Activated naive CD4-positive, alpha-beta T cell treated with Interleukin-2 at 50 U/mL for 16 hours (primary cell): ENCODE results near the gene KIF24.
"Not testable (repeated sequence)": the region's sequence is repeated elsewhere in the genome, so short reads cannot be mapped to it uniquely, and the experiment has no call there.

Experiments
- DNase-seq: peaks from one replicate; pipeline ENCODE4 v3.0.0-alpha.2; 2020

KIF24 gene

GRCh38 chr9:34362614-34363214, 33.6 kb upstream of the KIF24 start:
- DNase-seq = no peak

- DNase-seq = not testable (repeated sequence)
These were observed 23.9 kb upstream of the KIF24 start for GRCh38 chr9:34352957-34353356.

DNA sequence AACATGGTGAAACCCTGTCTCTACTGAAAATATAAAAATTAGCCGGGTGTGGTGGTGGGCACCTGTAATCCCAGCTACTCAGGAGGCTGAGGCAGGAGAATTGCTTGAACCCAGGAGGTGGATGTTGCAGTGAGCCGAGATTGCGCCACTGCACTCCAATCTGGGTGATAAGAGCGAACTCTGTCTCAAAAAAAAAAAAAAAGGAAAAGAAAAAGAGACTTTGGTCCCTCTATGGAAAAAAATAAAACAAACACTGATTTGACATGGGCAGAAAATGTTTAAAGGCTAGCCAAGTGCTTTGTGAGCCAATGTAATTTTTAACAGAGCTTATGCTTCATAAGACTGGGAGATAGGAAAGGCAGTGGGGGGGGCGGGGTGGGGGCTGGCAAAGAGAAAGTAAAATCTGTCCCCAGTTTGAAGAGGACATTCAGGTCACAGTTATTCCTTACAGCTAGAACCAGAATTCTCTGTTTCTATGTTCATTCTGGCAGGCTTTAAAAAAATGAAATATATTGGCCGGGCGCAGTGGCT, 23.1 kb upstream of the KIF24 start:
- DNase-seq = not testable (repeated sequence)

GRCh38 chr9:34349324-34349723, 20.3 kb upstream of the KIF24 start:
- DNase-seq = no peak

GRCh38 chr9:34347800-34348158, 18.7 kb upstream of the KIF24 start:
- DNase-seq = no peak

DNA sequence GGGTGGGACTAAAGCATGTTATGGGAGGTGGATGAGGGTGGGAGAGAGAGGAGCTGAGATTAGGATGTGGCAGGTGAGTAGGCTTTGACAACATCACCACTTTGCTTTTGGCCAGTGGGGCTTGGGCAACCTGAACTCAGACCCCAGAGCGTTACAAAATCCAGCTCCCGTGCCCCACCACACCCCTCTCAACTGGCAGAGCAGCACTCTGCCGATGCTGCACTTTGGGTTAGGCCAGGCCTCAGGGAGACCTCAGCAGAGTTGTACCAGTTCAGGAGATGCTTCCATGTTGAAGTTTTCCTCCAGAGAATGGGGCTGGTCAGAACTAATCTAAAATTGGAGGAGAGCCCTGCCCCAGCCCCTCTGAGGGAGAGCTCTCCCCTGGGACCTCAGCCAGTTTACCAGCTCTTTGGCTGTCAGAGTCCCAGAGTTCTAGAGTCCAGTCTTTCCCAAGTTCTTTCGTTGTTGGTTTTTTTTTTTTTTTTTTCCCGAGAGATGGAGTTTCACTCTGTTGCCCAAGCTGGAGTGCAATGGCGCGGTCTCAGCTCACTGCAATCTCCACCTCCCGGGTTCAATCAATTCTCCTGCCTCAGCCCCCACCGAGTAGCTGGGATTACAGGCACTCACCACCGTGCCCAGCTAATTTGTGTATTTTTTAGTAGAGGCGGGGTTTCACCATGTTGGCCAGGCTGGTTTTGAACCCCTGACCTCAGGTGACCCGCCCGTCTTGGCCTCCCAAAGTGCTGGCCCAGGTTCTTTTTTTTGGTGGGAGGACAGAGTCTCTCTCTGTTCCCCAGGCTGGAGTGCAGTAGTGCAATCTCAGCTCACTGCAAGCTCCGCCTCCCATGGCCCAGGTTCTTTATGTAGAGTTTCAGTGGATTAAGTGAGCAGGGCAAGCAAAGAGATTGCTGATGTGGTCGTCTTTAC, 18.1 kb upstream of the KIF24 start:
- no peak for DNase-seq

DNA sequence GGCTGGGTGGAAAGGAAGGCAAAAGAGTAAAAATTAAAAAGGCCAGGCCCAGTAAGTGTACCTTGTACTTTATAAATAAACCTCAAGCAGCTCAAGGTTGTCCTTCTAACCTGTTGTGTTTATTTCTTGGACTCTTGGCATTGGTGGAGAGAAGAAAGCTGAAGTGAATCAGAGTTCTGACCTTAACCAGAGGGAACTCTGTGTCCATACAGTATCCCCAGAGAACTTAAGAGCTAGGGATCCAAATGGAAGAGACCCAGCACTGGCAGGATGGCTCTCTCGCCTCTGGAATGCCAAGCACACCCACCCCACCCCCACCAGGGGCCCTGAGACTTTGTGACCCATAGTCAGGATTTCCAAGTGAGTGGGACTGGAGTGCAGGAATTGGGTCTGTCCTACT, 14.5 kb upstream of the KIF24 start:
- no peak for DNase-seq

DNA sequence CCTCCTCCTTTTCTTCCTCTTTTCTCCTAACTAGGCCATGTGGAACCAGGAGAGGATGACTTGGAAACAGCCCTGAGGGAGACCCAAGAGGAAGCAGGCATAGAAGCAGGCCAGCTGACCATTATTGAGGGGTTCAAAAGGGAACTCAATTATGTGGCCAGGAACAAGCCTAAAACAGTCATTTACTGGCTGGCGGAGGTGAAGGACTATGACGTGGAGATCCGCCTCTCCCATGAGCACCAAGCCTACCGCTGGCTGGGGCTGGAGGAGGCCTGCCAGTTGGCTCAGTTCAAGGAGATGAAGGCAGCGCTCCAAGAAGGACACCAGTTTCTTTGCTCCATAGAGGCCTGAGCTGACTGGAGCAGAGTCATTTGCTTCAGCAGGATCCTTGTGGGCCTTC, 14.0 kb upstream of the KIF24 start:
- no peak for DNase-seq

DNA sequence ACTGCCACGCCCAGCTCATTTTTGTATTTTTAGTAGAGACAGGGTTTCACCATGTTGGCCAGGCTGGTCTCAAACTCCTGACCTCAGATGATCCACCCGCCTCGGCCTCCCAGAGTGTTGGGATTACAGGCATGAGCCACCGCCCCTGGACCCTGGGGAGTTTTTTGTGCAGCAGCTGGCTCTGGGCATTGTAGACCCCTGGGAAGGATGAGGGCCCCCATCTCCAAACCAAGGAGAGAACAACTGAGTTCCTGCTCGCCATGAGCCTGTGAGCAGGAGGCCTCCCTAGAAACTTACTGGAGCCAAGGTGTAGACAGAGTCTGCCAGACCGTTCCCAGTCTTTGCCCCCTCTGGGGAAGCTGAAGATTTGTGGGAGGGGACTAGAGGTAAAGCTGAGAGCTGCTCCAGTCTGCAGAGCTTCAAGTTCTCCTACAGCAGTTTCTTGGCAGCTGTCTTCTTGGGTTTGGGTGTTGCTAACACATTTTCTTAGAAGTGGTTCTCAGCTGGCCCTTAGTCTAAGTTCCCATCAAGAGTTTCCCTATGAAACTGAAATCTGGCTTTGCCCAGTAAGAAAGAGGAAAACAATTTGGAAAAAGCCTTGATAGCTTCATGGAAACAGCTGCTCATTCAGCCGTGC, 12.7 kb upstream of the KIF24 start:
- DNase-seq = no peak

DNA sequence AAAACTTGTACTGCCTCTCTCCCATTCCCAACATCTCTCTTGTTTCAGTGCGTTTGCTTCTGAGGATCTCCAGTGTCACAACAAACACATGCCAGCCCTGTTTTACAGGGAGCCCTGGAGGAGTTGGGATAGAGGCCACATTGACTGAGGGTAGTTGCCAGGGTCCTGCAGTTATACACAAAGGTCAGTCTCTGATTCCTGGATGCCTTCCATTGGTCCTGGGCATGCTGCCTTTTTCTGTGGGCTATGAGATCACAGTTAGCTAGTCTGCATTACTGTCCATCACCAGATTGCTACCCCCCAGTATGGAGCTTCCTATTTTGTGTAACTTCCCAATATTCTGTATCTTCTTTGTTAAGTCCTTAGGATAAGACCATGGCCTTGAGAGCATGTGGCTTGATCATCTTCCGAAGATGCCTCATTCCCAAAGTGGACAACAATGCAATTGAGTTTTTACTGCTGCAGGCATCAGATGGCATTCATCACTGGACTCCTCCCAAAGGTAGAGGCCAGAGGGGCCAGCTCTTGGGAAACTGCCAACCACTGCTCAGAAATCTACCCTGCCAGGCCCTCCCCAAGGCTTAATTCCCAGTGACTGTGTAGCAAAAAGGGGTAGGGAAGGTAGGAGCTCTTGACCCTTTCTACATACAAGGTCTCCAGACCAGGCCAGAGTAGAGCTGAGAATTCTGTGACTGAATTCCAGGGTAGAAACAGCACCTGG, 9.8 kb upstream of the KIF24 start:
- DNase-seq = no peak

DNA sequence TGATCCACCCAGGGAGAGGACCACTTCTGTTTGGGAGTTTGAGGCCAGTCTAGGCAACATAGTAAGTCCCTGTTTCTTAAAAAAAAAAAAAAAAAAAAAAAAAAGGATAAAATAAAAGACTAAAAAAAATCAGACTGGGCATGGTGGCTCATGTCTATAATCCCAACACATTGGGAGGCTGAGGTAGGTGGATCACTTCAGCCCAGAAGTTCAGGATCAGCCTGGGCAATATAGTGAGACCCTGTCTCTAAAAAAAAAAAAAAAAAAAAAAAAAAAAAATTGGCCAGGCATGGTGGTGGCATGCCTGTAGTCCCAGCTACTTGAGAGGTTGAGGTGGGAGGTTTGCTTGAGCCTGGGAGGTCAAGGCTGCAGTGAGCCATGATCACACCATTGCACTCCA, 9.0 kb upstream of the KIF24 start:
- not testable (repeated sequence) for DNase-seq

GRCh38 chr9:34337403-34337802, 8.3 kb upstream of the KIF24 start:
- no peak for DNase-seq

GRCh38 chr9:34335376-34335775, 6.3 kb upstream of the KIF24 start:
- DNase-seq = no peak

DNA sequence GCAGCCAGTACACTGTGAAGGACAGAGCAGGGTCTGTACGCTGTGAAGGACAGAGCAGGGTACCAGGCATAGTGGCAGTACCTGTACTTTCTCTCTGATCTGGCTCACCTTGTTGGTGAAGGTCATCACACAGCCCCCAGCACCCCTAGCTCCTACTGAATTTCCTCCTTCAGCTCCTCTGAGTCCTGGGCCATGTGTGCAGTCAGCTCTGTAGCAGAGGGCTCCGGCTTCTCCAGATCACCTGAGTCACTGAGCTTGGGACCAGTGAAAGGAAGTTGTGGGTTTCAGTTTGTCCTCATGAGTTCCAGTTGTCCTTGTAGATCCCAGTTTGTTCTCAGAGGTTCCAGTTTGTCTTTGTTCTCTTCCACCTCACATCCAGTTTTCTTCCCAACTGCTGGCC, 5.8 kb upstream of the KIF24 start:
- DNase-seq = no peak

DNA sequence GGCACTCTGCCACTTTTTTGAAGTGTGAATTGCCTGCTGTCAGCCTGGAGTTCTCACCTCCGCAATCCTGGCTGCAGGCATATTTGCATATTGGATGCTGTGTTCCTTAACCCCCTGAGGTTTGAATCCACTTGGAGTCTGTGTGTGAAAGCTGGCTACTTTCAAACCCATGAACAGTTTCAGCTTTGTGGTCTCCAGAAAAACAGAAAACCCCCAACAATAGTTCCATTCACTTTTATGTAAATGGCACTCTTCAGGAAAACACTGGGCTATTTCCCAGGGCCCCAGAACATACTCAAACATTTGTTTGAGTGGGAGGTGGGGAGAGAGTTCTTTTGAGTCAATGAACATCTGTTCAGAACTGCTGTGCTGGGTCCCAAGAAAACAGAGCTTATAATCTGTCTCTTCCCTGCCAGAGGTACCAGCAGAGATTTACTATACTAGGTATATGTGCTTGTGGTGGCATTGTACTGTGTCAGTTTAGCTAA, 5.3 kb upstream of the KIF24 start:
- no peak for DNase-seq

GRCh38 chr9:34333836-34334235, 4.8 kb upstream of the KIF24 start:
- no peak for DNase-seq

GRCh38 chr9:34332076-34332964, 3.3 kb upstream of the KIF24 start:
- no peak for DNase-seq

GRCh38 chr9:34331196-34331595, 2.1 kb upstream of the KIF24 start:
- no peak for DNase-seq

DNA sequence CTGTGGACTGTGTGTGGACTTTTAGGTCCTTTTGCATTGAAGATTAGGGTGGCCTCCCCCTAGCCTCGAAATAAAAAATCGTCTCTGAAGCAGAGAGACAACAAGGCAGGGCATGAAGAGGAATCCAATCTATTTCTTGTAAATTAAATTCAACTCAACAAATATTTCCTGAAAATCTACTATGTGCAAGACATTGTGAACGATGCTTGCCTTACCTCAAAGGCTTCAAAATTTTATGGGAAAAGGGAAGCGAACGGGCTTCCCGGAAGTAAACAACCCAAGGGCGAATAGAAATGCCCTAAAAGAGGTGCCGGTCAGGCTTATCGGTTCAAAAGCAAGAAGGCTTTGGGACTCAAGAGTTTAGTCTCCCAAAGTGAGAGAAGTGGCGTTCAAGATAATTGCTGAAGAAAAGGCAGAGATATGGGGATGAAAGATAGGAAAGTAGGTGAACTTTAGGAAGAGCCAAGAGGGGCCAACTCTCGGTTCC, 525 bp downstream of the KIF24 start:
- DNase-seq = no peak

GRCh38 chr9:34326690-34327089, 2.4 kb downstream of the KIF24 start:
- DNase-seq = no peak

DNA sequence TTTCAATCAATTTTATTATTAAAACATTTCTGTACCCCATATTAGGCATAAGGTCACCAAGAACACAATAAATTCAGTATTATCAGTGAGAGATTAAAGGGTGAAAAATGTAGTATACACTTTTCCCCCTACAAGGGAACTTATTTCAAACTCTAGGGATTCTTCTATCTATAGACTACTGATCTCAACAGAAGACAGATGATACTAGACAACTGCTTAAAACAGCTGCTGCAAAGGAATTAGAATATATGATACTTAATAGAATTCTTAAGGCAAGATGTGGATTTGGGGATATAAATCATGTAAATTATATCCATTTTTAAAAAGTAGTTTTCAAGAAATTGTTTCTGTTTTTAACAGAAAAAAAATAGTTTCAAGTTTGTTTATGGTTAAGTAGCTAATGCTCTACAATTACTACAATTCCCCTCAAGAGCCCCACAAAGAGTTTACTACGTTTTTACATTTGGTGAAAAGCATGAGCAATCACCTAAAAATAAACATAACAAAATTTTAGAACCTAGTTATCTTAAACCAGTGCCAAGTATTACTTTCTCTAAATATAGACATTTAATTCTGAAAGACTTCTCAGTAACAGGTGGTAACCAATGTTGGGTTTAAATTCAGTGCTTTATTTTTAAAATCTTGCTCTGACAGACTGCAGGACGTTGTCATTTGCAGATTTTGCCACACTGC, 6.0 kb downstream of the KIF24 start:
- no peak for DNase-seq
